Measurements from ENCODE around the gene TXK.

DNA sequence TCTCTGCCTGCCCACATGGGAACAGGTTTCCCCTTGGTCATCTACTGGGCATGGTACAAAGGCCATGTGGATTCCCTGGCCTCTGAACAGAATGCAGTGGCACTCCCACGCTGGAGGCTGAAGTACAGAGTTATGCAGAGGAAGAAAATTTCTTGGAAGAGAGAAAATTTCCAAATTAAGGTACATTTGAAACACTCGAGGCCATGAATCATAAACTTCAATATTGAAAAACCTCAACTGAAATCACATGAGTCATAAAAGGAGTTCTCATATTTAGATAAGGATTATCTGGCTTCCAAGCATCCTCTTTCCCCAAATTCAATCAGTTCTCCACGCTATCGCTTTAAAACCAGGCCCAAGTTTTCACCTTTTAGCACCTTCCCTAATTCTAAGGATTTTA is 28.1 kb upstream of the TXK start:
- TF ChIP-seq HMGA1 (CRISPR knock-in tag; conservative IDR thresholded peaks at IDR 0.05), result no peak
- TF ChIP-seq POLR2AphosphoS5 (IDR thresholded peaks at IDR 0.05; ENCODE audit: low read depth, low read length), result no peak
- TF ChIP-seq ZNF660 (CRISPR knock-in tag; IDR thresholded peaks at IDR 0.05; ENCODE audit: borderline replicate concordance, low read depth), result no peak
- no peak for TF ChIP-seq RBAK (CRISPR knock-in tag; IDR thresholded peaks at IDR 0.05)
- no peak for TF ChIP-seq NR3C1 (CRISPR knock-in tag; IDR thresholded peaks at IDR 0.05)

Data from HepG2 (cell line).